Ovary (tissue), 9 donors: Measurements from ENCODE around the gene PPP2R2B. TPM values are rescaled to one million over a fixed set of nuclear protein-coding genes. Genes with fewer than 3 reads are reported as not detected.

Source experiments
- DNase-seq, 5 donors: peaks; one replicate each; pipeline ENCODE4 v3.0.0-alpha.2; 2019 to 2020
- H3K27ac ChIP-seq, 2 donors: fragments of 200-600 bp; one replicate each; pipeline versions ENCODE4 v1.5.1 to v1.8.0; 2019 to 2022
- H3K27me3 ChIP-seq: fragments of 200-600 bp; one replicate; pipeline ENCODE4 v1.8.0; 2022
- H3K36me3 ChIP-seq: fragments of 200-600 bp; sonication (generic); one replicate; pipeline ENCODE4 v1.5.1; 2019
- H3K4me1 ChIP-seq: one replicate; pipeline ENCODE4 v1.8.1; 2013; ENCODE audit warnings: mild to moderate bottlenecking, moderate library complexity; ENCODE audit not compliant: insufficient read depth
- H3K4me3 ChIP-seq: fragments of 200-600 bp; sonication (generic); one replicate; pipeline ENCODE4 v1.5.1; 2017
- H3K9me3 ChIP-seq, 2 donors: fragments of 200-600 bp in 1 of 2; sonication (generic) in 1 of 2; one replicate each; pipeline versions ENCODE4 v1.5.1 to v1.8.1; 2013 to 2019; ENCODE audit warnings: mild to moderate bottlenecking in 1 of 2, moderate library complexity in 1 of 2
- EP300 ChIP-seq: sonication (generic); formaldehyde crosslinking; IDR thresholded peaks from one replicate; pipeline ENCODE4 v1.6.1; 2017; ENCODE audit warnings: antibody characterized with exemption
- POLR2A ChIP-seq: fragments of 450-650 bp; IDR thresholded peaks from one replicate; pipeline ENCODE4 v1.6.1; 2017; ENCODE audit warnings: antibody characterized with exemption, mild to moderate bottlenecking, moderate library complexity
- WGBS, 3 donors: extraction: QIAGEN DNeasy Blood & Tissue Kit in 1 of 3; methylation state at CpG; one replicate each; pipeline versions ENCODE4 v1.1.5 to v1.1.7; 2013 to 2017; 5-methylcytosine and 5-hydroxymethylcytosine counted together
- intact Hi-C, 4 donors: fragments of 100-400 bp; cut with DNase I; formaldehyde crosslinking; loops; one replicate each; pipeline versions ENCODE4 v1.11.0 to v1.15.1; 2022 to 2023
- polyA plus RNA-seq, 2 donors: library from polyadenylated mRNA; stranded (reverse); fragments of 200-250 nt in 1 of 2; fragments of 350-450 nt in 1 of 2; fragmentation: Illumina TruSeq in 1 of 2; extraction: RNeasy Lipid Tissue Mini Kit (QIAGEN cat#74804) in 1 of 2; gene quantifications; one replicate each; pipeline ENCODE4 v1.2.3, GENCODE V29; 2013 to 2014
- total RNA-seq, 7 donors: library from RNA; depleted of rRNA in 2 of 7; stranded (reverse); fragments of >200 nt in 2 of 7; fragmentation: NEBNext Ultra II Directional in 3 of 7; extraction: Animal tissue kit (Norgen Biotek cat#: 25700) in 3 of 7; gene quantifications; one replicate each; pipeline versions ENCODE4 v1.1.0 to v1.2.4, GENCODE V29; 2016 to 2023
- TF ChIP-seq, protein P1 (sequence below), 3 donors: fragments of 450-650 bp in 2 of 3; fragments of 200-600 bp in 1 of 3; IDR thresholded peaks; one replicate each; pipeline versions ENCODE4 v1.5.1 to v1.8.0; 2016 to 2022; ENCODE audit warnings: antibody characterized with exemption in 3 of 3, mild to moderate bottlenecking in 1 of 3
- donor health status: DM: no; HTN: no; CAD: no; lungs with moderate emphysema.
- donor health status: DM: no; HTN: no; CAD: no.
- donor health status: Bipolar disorder and iron deficiency.
- donor health status: DM: yes; HTN: yes; CAD: no.
- donor health status: DM: no; HTN: no; CAD: no.
- donor health status: DM: yes; HTN: yes; CAD: no.

PPP2R2B gene
- total and polyA plus RNA-seq, 9 donors = 0.12 to 20.8 (median 1.2) TPM; not detected in 1

DNA sequence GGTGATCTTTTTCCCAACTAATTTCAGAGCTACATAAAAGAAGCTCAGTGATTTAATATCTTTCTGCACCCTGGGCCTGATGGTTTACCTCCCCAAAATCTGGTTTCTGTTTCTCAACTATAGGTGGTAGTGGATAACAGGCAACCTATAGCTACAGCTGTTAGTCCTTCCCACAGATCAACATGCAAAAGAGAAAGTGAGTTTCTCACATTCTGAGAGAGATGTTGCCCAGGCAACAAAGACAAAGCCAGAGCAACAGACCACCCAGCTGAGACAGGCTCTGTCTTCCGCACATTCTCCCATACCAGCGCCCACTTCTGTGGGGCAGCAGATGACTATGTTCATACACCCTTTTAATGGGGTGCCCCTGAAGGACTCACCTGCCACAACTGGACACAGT lies 40.7 kb upstream of the PPP2R2B start:
- intact Hi-C loops = no loop called here

DNA sequence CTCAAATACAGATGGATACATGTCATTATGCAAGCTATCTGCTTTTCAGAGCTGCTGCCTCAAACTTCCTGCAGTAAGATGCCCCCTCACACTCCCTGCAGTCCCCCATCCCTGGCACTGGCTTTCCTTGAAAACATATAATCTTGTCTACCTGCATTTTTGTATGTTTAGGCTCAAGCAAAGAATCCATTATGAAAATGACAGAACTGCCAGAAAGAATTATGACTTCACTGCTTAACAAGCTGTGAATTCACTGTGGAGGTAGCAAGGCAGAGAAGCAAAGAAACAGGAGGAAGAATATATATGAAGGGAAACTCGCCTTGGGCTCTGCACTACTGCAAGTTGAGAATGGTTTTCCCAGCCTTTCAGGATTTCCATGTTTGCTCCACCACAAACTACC lies 39.4 kb upstream of the PPP2R2B start:
- WGBS, 3 donors = 37 to 47% (median 47%) methylated on average over 1 of the region's 1 CpG
- H3K4me3 ChIP-seq = no peak overlapping the region
- TF ChIP-seq EP300 (no peak), POLR2A (no peak)
- TF ChIP-seq, protein P1, sequence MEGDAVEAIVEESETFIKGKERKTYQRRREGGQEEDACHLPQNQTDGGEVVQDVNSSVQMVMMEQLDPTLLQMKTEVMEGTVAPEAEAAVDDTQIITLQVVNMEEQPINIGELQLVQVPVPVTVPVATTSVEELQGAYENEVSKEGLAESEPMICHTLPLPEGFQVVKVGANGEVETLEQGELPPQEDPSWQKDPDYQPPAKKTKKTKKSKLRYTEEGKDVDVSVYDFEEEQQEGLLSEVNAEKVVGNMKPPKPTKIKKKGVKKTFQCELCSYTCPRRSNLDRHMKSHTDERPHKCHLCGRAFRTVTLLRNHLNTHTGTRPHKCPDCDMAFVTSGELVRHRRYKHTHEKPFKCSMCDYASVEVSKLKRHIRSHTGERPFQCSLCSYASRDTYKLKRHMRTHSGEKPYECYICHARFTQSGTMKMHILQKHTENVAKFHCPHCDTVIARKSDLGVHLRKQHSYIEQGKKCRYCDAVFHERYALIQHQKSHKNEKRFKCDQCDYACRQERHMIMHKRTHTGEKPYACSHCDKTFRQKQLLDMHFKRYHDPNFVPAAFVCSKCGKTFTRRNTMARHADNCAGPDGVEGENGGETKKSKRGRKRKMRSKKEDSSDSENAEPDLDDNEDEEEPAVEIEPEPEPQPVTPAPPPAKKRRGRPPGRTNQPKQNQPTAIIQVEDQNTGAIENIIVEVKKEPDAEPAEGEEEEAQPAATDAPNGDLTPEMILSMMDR (IDR thresholded peaks at IDR 0.05) = no peak
- no peak overlapping the region for H3K27ac ChIP-seq
- no peaks in the 10 kb centered on the region for H3K4me1 ChIP-seq
- no peaks in the 10 kb centered on the region for H3K9me3 ChIP-seq
- intact Hi-C loops = no loop called here
- DNase-seq = no peak
- H3K36me3 ChIP-seq = no peaks in the 10 kb centered on the region
- H3K27me3 ChIP-seq = no peaks in the 10 kb centered on the region

More for the DNA sequence above, 40.7 kb upstream of the PPP2R2B start:
- Histone ChIP-seq H3K27ac (no peak overlapping the region), H3K36me3 (no peaks in the 10 kb centered on the region), H3K9me3 (no peaks in the 10 kb centered on the region), H3K27me3 (no peaks in the 10 kb centered on the region), H3K4me1 (no peaks in the 10 kb centered on the region), H3K4me3 (no peak overlapping the region)
- 65 to 82% (median 66%) methylated on average over 2 of the region's 2 CpGs for WGBS, 3 donors
- no peak for DNase-seq
- TF ChIP-seq, protein P1 (IDR thresholded peaks at IDR 0.05) = no peak
- TF ChIP-seq EP300 (no peak), POLR2A (no peak)

DNA sequence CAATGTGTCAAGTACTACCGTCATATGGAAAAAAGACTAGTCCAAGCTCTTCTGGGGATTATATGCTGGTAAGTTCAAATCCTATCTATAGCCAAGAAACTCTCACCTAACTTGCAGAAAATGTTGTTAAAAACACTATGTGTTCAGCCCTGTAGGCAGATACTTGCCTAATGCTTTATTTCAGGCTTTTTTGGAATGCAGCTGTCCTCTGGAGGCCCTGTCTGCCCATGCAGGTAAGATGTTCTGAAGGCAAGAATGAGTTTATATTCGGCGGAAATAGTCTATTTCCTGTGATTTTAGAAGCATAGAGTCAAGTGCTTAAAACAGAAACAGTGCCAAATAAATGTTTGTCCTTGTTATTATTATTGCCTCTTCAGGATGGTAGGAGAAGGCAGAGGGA lies 34.3 kb upstream of the PPP2R2B start:
- intact Hi-C loops = no loop called here

DNA sequence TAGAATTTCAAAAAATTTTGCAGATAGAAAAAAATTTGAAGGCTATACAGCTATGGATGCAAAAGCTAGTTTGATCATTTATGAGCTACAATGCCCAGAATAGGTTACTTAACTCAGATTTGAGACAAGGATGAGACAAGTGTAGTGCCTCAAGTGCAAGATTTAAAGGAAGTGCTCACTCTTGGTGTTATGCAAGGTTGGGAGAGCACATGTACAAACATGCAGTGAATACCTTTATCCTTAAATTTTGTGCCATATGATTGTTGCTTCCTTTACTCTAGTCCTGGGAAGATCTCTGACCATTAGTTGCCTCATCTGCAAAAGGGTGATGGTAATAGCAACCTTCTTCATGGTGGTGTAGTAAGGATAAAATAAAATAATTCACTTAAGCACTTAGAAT lies 31.7 kb upstream of the PPP2R2B start:
- intact Hi-C loops = no loop called here
- Histone ChIP-seq H3K27ac (no peak overlapping the region), H3K9me3 (no peaks in the 10 kb centered on the region), H3K4me1 (no peaks in the 10 kb centered on the region), H3K36me3 (no peaks in the 10 kb centered on the region), H3K4me3 (no peak overlapping the region), H3K27me3 (no peaks in the 10 kb centered on the region)
- DNase-seq = no peak
- TF ChIP-seq POLR2A = no peak

More for the DNA sequence above, 34.3 kb upstream of the PPP2R2B start:
- Histone ChIP-seq H3K9me3 (no peaks in the 10 kb centered on the region), H3K27ac (no peak overlapping the region), H3K4me3 (no peak overlapping the region), H3K36me3 (no peaks in the 10 kb centered on the region), H3K4me1 (no peaks in the 10 kb centered on the region), H3K27me3 (no peaks in the 10 kb centered on the region)
- 86 to 94% (median 92%) methylated on average over 3 of the region's 3 CpGs for WGBS, 3 donors
- TF ChIP-seq POLR2A (no peak), EP300 (no peak)
- TF ChIP-seq, protein P1 (IDR thresholded peaks at IDR 0.05) = no peak
- no peak for DNase-seq

DNA sequence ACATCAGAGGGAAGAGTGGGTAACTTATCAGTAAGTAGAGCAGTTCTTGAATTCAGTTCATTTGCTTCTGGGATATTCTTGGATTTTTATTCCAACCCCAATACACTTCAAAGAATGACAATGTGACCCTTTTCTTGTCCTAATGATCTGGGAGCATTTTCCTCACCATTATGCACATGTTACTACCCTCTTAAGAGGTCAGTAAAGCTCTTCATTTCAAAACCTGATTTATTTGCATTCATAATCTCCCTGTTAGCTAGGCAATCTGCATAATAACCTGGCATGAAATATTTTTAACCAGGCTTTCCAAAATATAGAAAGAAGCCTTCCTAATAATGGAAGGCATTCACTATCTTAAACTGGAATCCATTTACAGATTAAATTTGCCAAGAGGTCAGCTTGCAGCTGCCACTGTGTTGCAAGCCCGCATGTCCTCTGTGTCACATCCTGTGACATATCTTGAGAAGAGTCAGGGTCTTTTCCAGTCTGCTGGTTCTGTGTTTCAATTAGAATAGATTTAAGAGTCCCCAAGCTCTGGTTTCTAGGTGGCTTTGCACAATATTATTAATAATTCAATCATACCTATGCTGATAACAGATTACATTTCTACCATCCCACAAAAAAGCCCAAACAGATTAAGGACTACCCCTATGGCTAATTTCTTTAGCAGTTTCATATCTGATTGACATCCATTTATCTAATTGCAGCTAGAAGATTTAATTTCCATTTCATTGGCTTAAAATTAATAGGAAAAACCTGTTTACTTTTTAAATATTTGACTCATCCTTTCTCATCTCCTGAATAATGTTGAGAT lies 30.9 kb upstream of the PPP2R2B start:
- Histone ChIP-seq H3K27ac (no peak overlapping the region), H3K9me3 (no peaks in the 10 kb centered on the region), H3K4me1 (no peaks in the 10 kb centered on the region), H3K27me3 (no peaks in the 10 kb centered on the region), H3K4me3 (no peak overlapping the region), H3K36me3 (no peaks in the 10 kb centered on the region)
- no peak for DNase-seq
- intact Hi-C loops = no loop called here
- TF ChIP-seq, protein P1 (IDR thresholded peaks at IDR 0.05) = no peak
- no peak for TF ChIP-seq POLR2A
- TF ChIP-seq EP300 = no peak
- WGBS, 3 donors = 45 to 69% (median 69%) methylated on average over 1 of the region's 1 CpG
